HL-60 (cell line): Measurements from ENCODE around the gene CHI3L2.

ENCODE experiments used
- DNase-seq, 2 experiments: peaks; one replicate each; pipeline ENCODE4 v3.0.0-alpha.2; 2010 to 2020; ENCODE audit warnings: low read depth in 1 of 2, low spot score in 1 of 2
- H3K27ac ChIP-seq: fragments of 250-450 bp; sonication (Bioruptor Pico); replicated peaks from 2 replicates; pipeline ENCODE4 v1.5.1; 2020; ENCODE audit warnings: mild to moderate bottlenecking, moderate library complexity
- H3K27me3 ChIP-seq: fragments of 250-450 bp; sonication (Bioruptor Pico); 2 replicates; pipeline ENCODE4 v1.5.1; 2021; ENCODE audit warnings: mild to moderate bottlenecking, moderate library complexity; ENCODE audit not compliant: insufficient read depth, poor library complexity, severe bottlenecking
- H3K4me3 ChIP-seq: replicated peaks from 2 replicates; pipeline ENCODE4 v1.5.1; 2011; ENCODE audit warnings: mild to moderate bottlenecking, control low read depth, low read length; ENCODE audit not compliant: insufficient read depth
- CTCF ChIP-seq: IDR thresholded peaks from one replicate; pipeline ENCODE4 v1.5.1; 2011; ENCODE audit warnings: low read length, control low read depth, inconsistent platforms; ENCODE audit not compliant: insufficient read depth
- GABPA ChIP-seq: IDR thresholded peaks from 2 replicates; pipeline ENCODE4 v1.6.1; 2012; ENCODE audit warnings: low read depth
- POLR2AphosphoS5 ChIP-seq: IDR thresholded peaks from 2 replicates; pipeline ENCODE4 v1.6.1; 2012; ENCODE audit warnings: low read depth
- SPI1 ChIP-seq: IDR thresholded peaks from 2 replicates; pipeline ENCODE4 v1.6.1; 2012; ENCODE audit warnings: low read depth, mild to moderate bottlenecking, borderline replicate concordance
- TF ChIP-seq, protein P1 (sequence below): IDR thresholded peaks from 2 replicates; pipeline ENCODE4 v1.6.1; 2012; ENCODE audit warnings: low read depth; ENCODE audit not compliant: insufficient replicate concordance

The CHI3L2 gene

DNA sequence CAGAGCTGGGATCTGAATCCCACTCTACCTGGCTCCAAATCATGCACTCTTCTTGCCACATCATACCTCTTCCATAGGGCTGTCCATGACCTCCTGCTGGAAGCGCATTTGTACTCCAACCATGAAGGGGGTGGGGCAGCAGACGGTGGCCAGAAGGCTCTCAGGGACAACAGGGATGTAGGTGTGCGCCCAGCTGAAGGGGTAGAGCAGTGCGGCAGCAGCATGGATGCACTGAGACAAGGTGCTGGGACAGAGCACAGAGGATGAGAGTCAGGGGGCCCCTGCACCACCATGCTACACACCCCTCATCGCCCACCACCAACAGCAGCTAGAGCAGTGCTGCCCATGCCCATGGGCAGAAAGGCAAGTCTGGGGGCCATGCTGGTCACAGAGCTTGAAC lies 35.4 kb upstream of the CHI3L2 start:
- TF ChIP-seq, protein P1, sequence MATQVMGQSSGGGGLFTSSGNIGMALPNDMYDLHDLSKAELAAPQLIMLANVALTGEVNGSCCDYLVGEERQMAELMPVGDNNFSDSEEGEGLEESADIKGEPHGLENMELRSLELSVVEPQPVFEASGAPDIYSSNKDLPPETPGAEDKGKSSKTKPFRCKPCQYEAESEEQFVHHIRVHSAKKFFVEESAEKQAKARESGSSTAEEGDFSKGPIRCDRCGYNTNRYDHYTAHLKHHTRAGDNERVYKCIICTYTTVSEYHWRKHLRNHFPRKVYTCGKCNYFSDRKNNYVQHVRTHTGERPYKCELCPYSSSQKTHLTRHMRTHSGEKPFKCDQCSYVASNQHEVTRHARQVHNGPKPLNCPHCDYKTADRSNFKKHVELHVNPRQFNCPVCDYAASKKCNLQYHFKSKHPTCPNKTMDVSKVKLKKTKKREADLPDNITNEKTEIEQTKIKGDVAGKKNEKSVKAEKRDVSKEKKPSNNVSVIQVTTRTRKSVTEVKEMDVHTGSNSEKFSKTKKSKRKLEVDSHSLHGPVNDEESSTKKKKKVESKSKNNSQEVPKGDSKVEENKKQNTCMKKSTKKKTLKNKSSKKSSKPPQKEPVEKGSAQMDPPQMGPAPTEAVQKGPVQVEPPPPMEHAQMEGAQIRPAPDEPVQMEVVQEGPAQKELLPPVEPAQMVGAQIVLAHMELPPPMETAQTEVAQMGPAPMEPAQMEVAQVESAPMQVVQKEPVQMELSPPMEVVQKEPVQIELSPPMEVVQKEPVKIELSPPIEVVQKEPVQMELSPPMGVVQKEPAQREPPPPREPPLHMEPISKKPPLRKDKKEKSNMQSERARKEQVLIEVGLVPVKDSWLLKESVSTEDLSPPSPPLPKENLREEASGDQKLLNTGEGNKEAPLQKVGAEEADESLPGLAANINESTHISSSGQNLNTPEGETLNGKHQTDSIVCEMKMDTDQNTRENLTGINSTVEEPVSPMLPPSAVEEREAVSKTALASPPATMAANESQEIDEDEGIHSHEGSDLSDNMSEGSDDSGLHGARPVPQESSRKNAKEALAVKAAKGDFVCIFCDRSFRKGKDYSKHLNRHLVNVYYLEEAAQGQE: no peak
- TF ChIP-seq SPI1: no peak
- no peak for TF ChIP-seq CTCF
- no peak for TF ChIP-seq POLR2AphosphoS5
- no peak for TF ChIP-seq GABPA
- H3K27ac ChIP-seq: peak overlapping the region; percentile 42
- H3K4me3 ChIP-seq: no peak overlapping the region
- DNase-seq: no peak
- no peaks in the 10 kb centered on the region for H3K27me3 ChIP-seq

GRCh38 chr1:111192658-111193519 lies 34.6 kb upstream of the CHI3L2 start:
- H3K4me3 ChIP-seq: no peak overlapping the region
- H3K27ac ChIP-seq: peak overlapping the region; percentile 42
- peak in 1 of 2 experiments; percentile 33 for DNase-seq
- TF ChIP-seq SPI1 (peak; percentile 80), POLR2AphosphoS5 (no peak)
- H3K27me3 ChIP-seq: no peaks in the 10 kb centered on the region

GRCh38 chr1:111193712-111194480 lies 33.6 kb upstream of the CHI3L2 start:
- H3K27me3 ChIP-seq: no peaks in the 10 kb centered on the region
- no peak for TF ChIP-seq GABPA
- TF ChIP-seq, protein P1: no peak
- TF ChIP-seq CTCF: no peak
- no peak for TF ChIP-seq SPI1
- DNase-seq: no peak
- no peak overlapping the region for H3K27ac ChIP-seq
- no peak overlapping the region for H3K4me3 ChIP-seq

GRCh38 chr1:111195002-111195684 lies 32.4 kb upstream of the CHI3L2 start:
- H3K4me3 ChIP-seq: no peak overlapping the region
- H3K27ac ChIP-seq: no peak overlapping the region
- TF ChIP-seq SPI1: no peak
- TF ChIP-seq, protein P1: no peak
- no peak for DNase-seq
- no peaks in the 10 kb centered on the region for H3K27me3 ChIP-seq
